ENCODE results near the gene KIFC3. TPM values are rescaled to one million over a fixed set of nuclear protein-coding genes. Genes with fewer than 3 reads are reported as not detected.

Gene KIFC3
- total and polyA plus RNA-seq, 2 of the 8 experiments (the other 6 are each of a cell fraction or from before 2014, with no cell fraction given): 2.1 to 7.1 TPM

DNA sequence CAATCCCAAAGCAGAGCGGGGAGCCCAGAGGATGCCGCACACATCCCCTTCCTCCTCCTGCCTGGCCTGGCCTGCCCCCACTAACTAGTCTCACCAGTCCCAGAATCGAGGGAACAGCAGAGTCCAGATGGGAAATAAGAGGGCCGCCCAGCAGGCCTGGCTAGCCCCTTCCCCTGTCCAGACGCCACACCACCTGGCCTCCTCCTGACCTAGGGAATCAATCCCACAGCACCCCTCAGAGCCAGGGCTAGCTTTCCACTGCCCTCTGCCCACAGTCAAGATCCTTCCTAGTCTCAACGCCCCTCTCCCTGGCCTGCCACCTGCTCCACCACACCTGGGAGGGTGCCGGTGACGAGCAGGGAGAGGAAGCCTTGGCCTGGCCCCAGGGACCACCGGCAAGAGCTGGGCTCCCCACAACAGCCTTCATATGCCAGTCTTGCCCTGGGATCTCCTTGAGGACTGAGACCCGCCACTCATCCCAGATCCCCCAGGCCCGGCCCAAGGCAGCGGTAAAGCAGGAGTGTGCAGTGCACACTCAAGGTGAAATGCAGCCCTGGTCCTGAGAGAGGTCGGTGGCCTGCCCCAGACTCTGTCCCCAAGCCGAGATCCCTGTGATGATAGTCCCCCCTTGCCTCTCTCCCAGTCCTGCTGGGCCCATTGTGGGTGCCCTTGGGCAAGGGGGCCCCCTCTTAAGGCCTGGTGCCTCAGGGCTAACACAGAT lies 38.8 kb downstream of the KIFC3 start (continued):
- TF ChIP-seq RBBP5 (IDR thresholded peaks at IDR 0.05; ENCODE audit: borderline replicate concordance, low read depth, low read length) (no peak), YY1 (IDR thresholded peaks at IDR 0.05; ENCODE audit: low read depth, low read length) (no peak), GTF2F1 (IDR thresholded peaks at IDR 0.05; ENCODE audit: borderline replicate concordance, low read depth, low read length) (no peak), SIN3A (conservative IDR thresholded peaks at IDR 0.05 in 1 of 2, IDR thresholded peaks at IDR 0.05 in 1 of 2; ENCODE audit: low read depth in 1 of 2, low read length in 2 of 2) (no peak), RNF2 (IDR thresholded peaks at IDR 0.05; ENCODE audit: borderline replicate concordance, low read depth, low read length, missing control alignments, poor library complexity, severe bottlenecking) (no peak)
